PC-3 (cell line): ENCODE measurements around the gene TPST1. TPM values are rescaled to one million over a fixed set of nuclear protein-coding genes. Genes with fewer than 3 reads are reported as not detected.

ENCODE experiments used
- ATAC-seq: fragments of 200-7000 bp; cut with Tn5 transposase; 2 replicates; pipeline ENCODE4 v1.9.1; 2020; ENCODE audit warnings: mild to moderate bottlenecking, moderate library complexity
- BruUV-seq: library from RNA; stranded (reverse); fragments of 400-500 nt; replicated peaks from 2 replicates; lab custom pipeline; 2021; lab: Mats Ljungman, UMichigan
- CTCF ChIA-PET: fragments of 300-600 bp; sonication (Branson Sonifier 250); formaldehyde crosslinking; loops from one replicate; lab custom pipeline; 2022; ENCODE audit warnings: antibody characterized with exemption; lab: Charles Lee
- POLR2A ChIA-PET: fragments of 300-600 bp; sonication (Branson Sonifier 250); formaldehyde crosslinking; loops from one replicate; lab custom pipeline; 2022; ENCODE audit warnings: antibody characterized with exemption; ENCODE audit not compliant: unreplicated experiment; lab: Charles Lee
- DNase-seq: peaks from one replicate; pipeline ENCODE4 v3.0.0-alpha.2; 2015
- H2AFZ ChIP-seq: fragments of 300-600 bp; sonication (generic); 2 replicates; pipeline ENCODE4 v1.6.0; 2016; ENCODE audit warnings: antibody characterized with exemption, low read length
- H3F3A ChIP-seq: fragments of 300-600 bp; sonication (generic); one replicate; pipeline ENCODE4 v1.6.0; 2017; ENCODE audit warnings: antibody characterized with exemption, low read length, control low read depth, mild to moderate bottlenecking; ENCODE audit not compliant: unreplicated experiment
- H3K27ac ChIP-seq: fragments of 300-600 bp; sonication (generic); 2 replicates; pipeline ENCODE4 v1.5.1; 2016; ENCODE audit warnings: mild to moderate bottlenecking, low read length
- H3K27me3 ChIP-seq: fragments of 300-600 bp; sonication (generic); 2 replicates; pipeline ENCODE4 v1.6.1; 2016; ENCODE audit warnings: low read length, mixed read lengths
- H3K36me3 ChIP-seq: fragments of 300-600 bp; sonication (generic); 2 replicates; pipeline ENCODE4 v1.6.1; 2016; ENCODE audit warnings: low read depth, mixed run types, low read length, mixed read lengths
- H3K4me1 ChIP-seq: fragments of 300-600 bp; sonication (generic); 2 replicates; pipeline ENCODE4 v1.5.1; 2016; ENCODE audit warnings: low read length; ENCODE audit not compliant: insufficient read depth
- H3K4me2 ChIP-seq: fragments of 300-600 bp; sonication (generic); 2 replicates; pipeline ENCODE4 v1.6.0; 2016; ENCODE audit warnings: low read length
- H3K4me3 ChIP-seq: fragments of 300-600 bp; sonication (generic); 2 replicates; pipeline ENCODE4 v1.5.1; 2016; ENCODE audit warnings: mild to moderate bottlenecking, low read length, mixed read lengths
- H3K79me2 ChIP-seq: fragments of 300-600 bp; sonication (generic); 2 replicates; pipeline ENCODE4 v1.6.1; 2017; ENCODE audit warnings: low read length, mixed read lengths
- H3K9ac ChIP-seq: fragments of 300-600 bp; sonication (generic); 2 replicates; pipeline ENCODE4 v1.6.0; 2016; ENCODE audit warnings: mild to moderate bottlenecking, low read length
- H3K9me2 ChIP-seq: fragments of 300-600 bp; sonication (generic); replicated peaks from 2 replicates; pipeline ENCODE4 v1.6.1; 2016; ENCODE audit warnings: mixed run types, low read length, mixed read lengths
- H3K9me3 ChIP-seq: fragments of 300-600 bp; sonication (generic); 2 replicates; pipeline ENCODE4 v1.6.1; 2016; ENCODE audit warnings: low read length, mixed read lengths
- H4K20me1 ChIP-seq: fragments of 300-600 bp; sonication (generic); 2 replicates; pipeline ENCODE4 v1.6.1; 2016; ENCODE audit warnings: low read length, mixed read lengths
- EZH2 ChIP-seq: fragments of 300-600 bp; sonication (generic); IDR thresholded peaks from one replicate; pipeline ENCODE4 v1.6.1; 2017; ENCODE audit warnings: antibody characterized with exemption, mild to moderate bottlenecking, low read length; ENCODE audit not compliant: unreplicated experiment
- EZH2phosphoT487 ChIP-seq: fragments of 300-600 bp; sonication (generic); IDR thresholded peaks from 2 replicates; pipeline ENCODE4 v1.6.1; 2018; ENCODE audit warnings: mild to moderate bottlenecking, antibody characterized with exemption, low read length, borderline replicate concordance
- intact Hi-C: fragments of 100-400 bp; cut with micrococcal nuclease; formaldehyde crosslinking; loops from 2 replicates; pipeline ENCODE4 v1.9.0; 2023
- total RNA-seq: library from RNA; depleted of rRNA; stranded (reverse); fragments of >200 nt; gene quantifications from 2 replicates; pipeline ENCODE4 v1.2.3, GENCODE V29; 2014
- TF ChIP-seq, protein P1 (sequence below): fragments of 300-600 bp; sonication (generic); conservative IDR thresholded peaks from 2 replicates; pipeline ENCODE4 v1.5.1; 2017; ENCODE audit warnings: antibody characterized with exemption, low read depth, mild to moderate bottlenecking, low read length

The TPST1 gene
- total RNA-seq, 1 experiment from 2014 or later: 14.4 TPM

GRCh38 chr7:66205741-66206090 is 582 bp downstream of the TPST1 start:
- H2AFZ ChIP-seq: peak overlapping the region; percentile 94
- peak overlapping the region; percentile 86 for H3K4me2 ChIP-seq
- no peaks in the 10 kb centered on the region for H3F3A ChIP-seq
- CTCF ChIA-PET: no interaction called here
- H4K20me1 ChIP-seq: no peaks in the 10 kb centered on the region
- TF ChIP-seq, protein P1, sequence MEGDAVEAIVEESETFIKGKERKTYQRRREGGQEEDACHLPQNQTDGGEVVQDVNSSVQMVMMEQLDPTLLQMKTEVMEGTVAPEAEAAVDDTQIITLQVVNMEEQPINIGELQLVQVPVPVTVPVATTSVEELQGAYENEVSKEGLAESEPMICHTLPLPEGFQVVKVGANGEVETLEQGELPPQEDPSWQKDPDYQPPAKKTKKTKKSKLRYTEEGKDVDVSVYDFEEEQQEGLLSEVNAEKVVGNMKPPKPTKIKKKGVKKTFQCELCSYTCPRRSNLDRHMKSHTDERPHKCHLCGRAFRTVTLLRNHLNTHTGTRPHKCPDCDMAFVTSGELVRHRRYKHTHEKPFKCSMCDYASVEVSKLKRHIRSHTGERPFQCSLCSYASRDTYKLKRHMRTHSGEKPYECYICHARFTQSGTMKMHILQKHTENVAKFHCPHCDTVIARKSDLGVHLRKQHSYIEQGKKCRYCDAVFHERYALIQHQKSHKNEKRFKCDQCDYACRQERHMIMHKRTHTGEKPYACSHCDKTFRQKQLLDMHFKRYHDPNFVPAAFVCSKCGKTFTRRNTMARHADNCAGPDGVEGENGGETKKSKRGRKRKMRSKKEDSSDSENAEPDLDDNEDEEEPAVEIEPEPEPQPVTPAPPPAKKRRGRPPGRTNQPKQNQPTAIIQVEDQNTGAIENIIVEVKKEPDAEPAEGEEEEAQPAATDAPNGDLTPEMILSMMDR: no peak
- no peak for TF ChIP-seq EZH2phosphoT487
- no peak for TF ChIP-seq EZH2
- peaks cover 7% of the 10 kb centered on the region for H3K4me1 ChIP-seq
- H3K4me3 ChIP-seq: peak overlapping the region; percentile 71
- H3K27me3 ChIP-seq: no peaks in the 10 kb centered on the region
- peaks cover 12% of the 10 kb centered on the region for H3K79me2 ChIP-seq
- no peaks in the 10 kb centered on the region for H3K9me2 ChIP-seq
- ATAC-seq (peak; percentile 10), DNase-seq (no peak)
- POLR2A ChIA-PET: no interaction called here
- H3K9ac ChIP-seq: peak overlapping the region; percentile 62
- no peaks in the 10 kb centered on the region for H3K9me3 ChIP-seq
- no peak overlapping the region for H3K27ac ChIP-seq
- BruUV-seq: no TSS peak
- no peaks in the 10 kb centered on the region for H3K36me3 ChIP-seq
- intact Hi-C loops: loop anchor here (10.0 kb wide), 1 partner anchor 171 kb away; no protein-coding TSS in a partner anchor

GRCh38 chr7:66206119-66206933 is 1.2 kb downstream of the TPST1 start:
- Histone ChIP-seq H3F3A (no peaks in the 10 kb centered on the region), H3K9ac (peak overlapping the region; percentile 62; the same call in 1 of the 2 replicates), H4K20me1 (no peaks in the 10 kb centered on the region), H3K9me2 (no peaks in the 10 kb centered on the region), H3K9me3 (no peaks in the 10 kb centered on the region), H3K4me1 (peaks cover 7% of the 10 kb centered on the region), H3K27ac (no peak overlapping the region), H3K4me2 (peak overlapping the region; percentile 86), H3K4me3 (peak overlapping the region; percentile 71), H3K36me3 (no peaks in the 10 kb centered on the region), H2AFZ (peak overlapping the region; percentile 94; the same call in 1 of the 2 replicates), H3K27me3 (no peaks in the 10 kb centered on the region), H3K79me2 (peaks cover 12% of the 10 kb centered on the region)
- TF ChIP-seq EZH2phosphoT487 (no peak), EZH2 (no peak)
- TF ChIP-seq, protein P1: no peak
- no peak for DNase-seq
- ChIA-PET CTCF (no interaction called here), POLR2A (no interaction called here)
- BruUV-seq: TSS peak; percentile 42
- ATAC-seq: no peak
- intact Hi-C loops: loop anchor here (10.0 kb wide), 1 partner anchor 172 kb away; no protein-coding TSS in a partner anchor

DNA sequence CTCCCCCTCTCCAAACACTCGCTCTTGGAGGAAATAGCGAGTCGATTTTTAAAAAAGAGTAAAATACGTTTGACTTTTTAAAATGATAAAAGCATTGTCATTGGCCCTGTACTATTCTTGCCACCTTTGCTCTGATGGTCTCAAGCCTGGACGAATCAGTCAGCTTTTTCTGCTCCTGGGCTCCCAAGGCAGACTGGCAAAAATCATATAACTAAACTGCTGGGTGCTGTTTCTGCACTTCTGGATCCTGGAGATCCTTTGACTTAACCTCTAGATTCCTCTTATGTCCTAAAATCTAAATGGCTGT is 1.8 kb downstream of the TPST1 start:
- TF ChIP-seq EZH2phosphoT487 (no peak), EZH2 (no peak)
- TF ChIP-seq, protein P1: no peak
- ChIA-PET POLR2A (no interaction called here), CTCF (no interaction called here)
- no peaks in the 10 kb centered on the region for H3K27me3 ChIP-seq
- no peak overlapping the region; the same call in 1 of the 2 replicates for H3K4me3 ChIP-seq
- peak overlapping the region; percentile 86; the same call in 1 of the 2 replicates for H3K4me2 ChIP-seq
- DNase-seq: no peak
- no peak overlapping the region for H3K27ac ChIP-seq
- H3K9me3 ChIP-seq: no peaks in the 10 kb centered on the region
- no peak overlapping the region for H3K9ac ChIP-seq
- H3K9me2 ChIP-seq: no peaks in the 10 kb centered on the region
- no peak overlapping the region for H2AFZ ChIP-seq
- no peaks in the 10 kb centered on the region for H3F3A ChIP-seq
- H3K36me3 ChIP-seq: no peaks in the 10 kb centered on the region
- no TSS peak for BruUV-seq
- H3K4me1 ChIP-seq: peaks cover 7% of the 10 kb centered on the region
- H4K20me1 ChIP-seq: no peaks in the 10 kb centered on the region
- peaks cover 12% of the 10 kb centered on the region for H3K79me2 ChIP-seq
- intact Hi-C loops: loop anchor here (10.0 kb wide), 1 partner anchor 172 kb away; no protein-coding TSS in a partner anchor
- no peak for ATAC-seq
